HG02759 (cell line): Measurements from ENCODE around the gene HHEX.

Experiments used
- ATAC-seq: cut with Tn5 transposase; IDR thresholded peaks from one replicate; pipeline ENCODE4 v1.9.1; 2021; ENCODE audit warnings: mild to moderate bottlenecking, moderate library complexity; ENCODE audit not compliant: unreplicated experiment

The HHEX gene

GRCh38 chr10:92692697-92693533 is 3.2 kb downstream of the HHEX start:
- ATAC-seq = no peak

GRCh38 chr10:92693534-92693893 is 3.8 kb downstream of the HHEX start:
- no peak for ATAC-seq

GRCh38 chr10:92695679-92696605 is 6.2 kb downstream of the HHEX start:
- ATAC-seq = no peak

- ATAC-seq = no peak
These were observed 7.0 kb downstream of the HHEX start for GRCh38 chr10:92696606-92697383.

GRCh38 chr10:92697663-92698511 is 8.1 kb downstream of the HHEX start:
- ATAC-seq = no peak

GRCh38 chr10:92699193-92699517 is 9.4 kb downstream of the HHEX start:
- no peak for ATAC-seq

GRCh38 chr10:92699518-92700381 is 10.0 kb downstream of the HHEX start:
- no peak for ATAC-seq

GRCh38 chr10:92702301-92702916 is 12.7 kb downstream of the HHEX start:
- ATAC-seq = no peak

GRCh38 chr10:92712016-92712889 is 22.5 kb downstream of the HHEX start:
- no peak for ATAC-seq

- ATAC-seq = no peak
These were observed 24.5 kb downstream of the HHEX start for GRCh38 chr10:92714152-92714845.

GRCh38 chr10:92714872-92715271 is 25.1 kb downstream of the HHEX start:
- ATAC-seq = no peak

GRCh38 chr10:92719991-92720830 is 30.5 kb downstream of the HHEX start:
- no peak for ATAC-seq

GRCh38 chr10:92720831-92721165 is 31.0 kb downstream of the HHEX start:
- ATAC-seq = no peak

- no peak for ATAC-seq
These were observed 32.6 kb downstream of the HHEX start for GRCh38 chr10:92722349-92722748.

GRCh38 chr10:92727141-92727540 is 37.4 kb downstream of the HHEX start:
- ATAC-seq = no peak

GRCh38 chr10:92727550-92727949 is 37.8 kb downstream of the HHEX start:
- no peak for ATAC-seq

GRCh38 chr10:92729886-92730285 is 40.1 kb downstream of the HHEX start:
- ATAC-seq = peak; percentile 81
